HG03354 (cell line): ENCODE measurements around the gene NUFIP2.
"Not testable (repeated sequence)": the region's sequence is repeated elsewhere in the genome, so short reads cannot be mapped to it uniquely, and the experiment has no call there.

Experiments used
- ATAC-seq: cut with Tn5 transposase; IDR thresholded peaks from one replicate; pipeline ENCODE4 v1.9.1; 2021; ENCODE audit warnings: mild to moderate bottlenecking; ENCODE audit not compliant: unreplicated experiment, poor library complexity, severe bottlenecking

NUFIP2 gene

GRCh38 chr17:29240968-29241963, 52.7 kb downstream of the NUFIP2 start:
- no peak for ATAC-seq

GRCh38 chr17:29240477-29240876, 53.5 kb downstream of the NUFIP2 start:
- no peak for ATAC-seq

- no peak for ATAC-seq
Observed at GRCh38 chr17:29238133-29238850, 55.7 kb downstream of the NUFIP2 start.

- ATAC-seq = no peak
Observed at GRCh38 chr17:29237476-29238132, 56.3 kb downstream of the NUFIP2 start.

- no peak for ATAC-seq
Observed at GRCh38 chr17:29235904-29236303, 58.0 kb downstream of the NUFIP2 start.

GRCh38 chr17:29234972-29235371, 59.0 kb downstream of the NUFIP2 start:
- ATAC-seq = not testable (repeated sequence)

- no peak for ATAC-seq
Observed at GRCh38 chr17:29233301-29233700, 60.6 kb downstream of the NUFIP2 start.

- no peak for ATAC-seq
Observed at GRCh38 chr17:29225396-29225795, 68.6 kb downstream of the NUFIP2 start.

GRCh38 chr17:29221338-29221737, 72.6 kb downstream of the NUFIP2 start:
- not testable (repeated sequence) for ATAC-seq

- no peak for ATAC-seq
Observed at GRCh38 chr17:29219378-29220047, 74.4 kb downstream of the NUFIP2 start.

- ATAC-seq = no peak
Observed at GRCh38 chr17:29216856-29217255, 77.1 kb downstream of the NUFIP2 start.

GRCh38 chr17:29216181-29216580, 77.8 kb downstream of the NUFIP2 start:
- ATAC-seq = no peak

GRCh38 chr17:29215717-29216116, 78.2 kb downstream of the NUFIP2 start:
- no peak for ATAC-seq

GRCh38 chr17:29215174-29215573, 78.8 kb downstream of the NUFIP2 start:
- ATAC-seq = no peak

- no peak for ATAC-seq
Observed at GRCh38 chr17:29214215-29215146, 79.5 kb downstream of the NUFIP2 start.

- ATAC-seq = no peak
Observed at GRCh38 chr17:29212681-29213121, 81.2 kb downstream of the NUFIP2 start.

GRCh38 chr17:29212094-29212631, 81.8 kb downstream of the NUFIP2 start:
- no peak for ATAC-seq

GRCh38 chr17:29210879-29211278, 83.1 kb downstream of the NUFIP2 start:
- ATAC-seq = no peak
